Neural progenitor cell (in vitro differentiated cells): ENCODE measurements around the gene COL23A1. TPM values are rescaled to one million over a fixed set of nuclear protein-coding genes. Genes with fewer than 3 reads are reported as not detected.
A peak's percentile ranks its signal among the peaks of the same experiment; 100 is the strongest.

ENCODE experiments used
- DNase-seq: peaks from one replicate; pipeline ENCODE4 v3.0.0-alpha.2; 2016; ENCODE audit warnings: low spot score
- H2AFZ ChIP-seq: fragments of 200-600 bp; sonication (generic); replicated peaks from 2 replicates; pipeline ENCODE4 v1.6.1; 2016; ENCODE audit warnings: antibody characterized with exemption
- H3F3A ChIP-seq: fragments of 200-600 bp; sonication (generic); 2 replicates; pipeline ENCODE4 v1.6.1; 2016; ENCODE audit warnings: antibody characterized with exemption, low read depth
- H3K27ac ChIP-seq: fragments of 200-600 bp; sonication (generic); 2 replicates; pipeline ENCODE4 v1.5.1; 2016; ENCODE audit warnings: mild to moderate bottlenecking
- H3K27me3 ChIP-seq: fragments of 200-600 bp; sonication (generic); 2 replicates; pipeline ENCODE4 v1.6.1; 2016; ENCODE audit warnings: mild to moderate bottlenecking, moderate library complexity
- H3K36me3 ChIP-seq: fragments of 200-600 bp; sonication (generic); 2 replicates; pipeline ENCODE4 v1.5.1; 2016
- H3K4me1 ChIP-seq: fragments of 200-600 bp; sonication (generic); 2 replicates; pipeline ENCODE4 v1.6.1; 2016; ENCODE audit warnings: mixed run types
- H3K4me2 ChIP-seq: fragments of 200-600 bp; sonication (generic); 2 replicates; pipeline ENCODE4 v1.6.1; 2016
- H3K4me3 ChIP-seq: fragments of 200-600 bp; sonication (generic); 2 replicates; pipeline ENCODE4 v1.5.1; 2016
- H3K79me2 ChIP-seq: fragments of 200-600 bp; sonication (generic); 2 replicates; pipeline ENCODE4 v1.6.1; 2016; ENCODE audit warnings: low read depth
- H3K9ac ChIP-seq: fragments of 200-600 bp; sonication (generic); 2 replicates; pipeline ENCODE4 v1.6.1; 2016
- H3K9me3 ChIP-seq: fragments of 200-600 bp; sonication (generic); 2 replicates; pipeline ENCODE4 v1.5.1; 2016; ENCODE audit warnings: low read depth
- H4K20me1 ChIP-seq: fragments of 200-600 bp; sonication (generic); 2 replicates; pipeline ENCODE4 v1.6.1; 2016; ENCODE audit warnings: low read depth
- H3K27ac Mint-ChIP-seq: 3 replicates; pipeline ENCODE4 v1.8.0; 2021; ENCODE audit warnings: mixed read lengths
- H3K27me3 Mint-ChIP-seq: 2 replicates; pipeline ENCODE4 v1.8.0; 2022; ENCODE audit warnings: low read depth, mild to moderate bottlenecking, inconsistent platforms, moderate library complexity, mixed read lengths; ENCODE audit not compliant: insufficient read depth
- H3K36me3 Mint-ChIP-seq: 3 replicates; pipeline ENCODE4 v1.8.0; 2021; ENCODE audit warnings: mixed read lengths
- H3K4me1 Mint-ChIP-seq: 3 replicates; pipeline ENCODE4 v1.8.0; 2021; ENCODE audit warnings: mixed read lengths
- H3K4me3 Mint-ChIP-seq: 3 replicates; pipeline ENCODE4 v1.8.0; 2021; ENCODE audit warnings: mild to moderate bottlenecking, moderate library complexity, mixed read lengths
- H3K9me3 Mint-ChIP-seq: 3 replicates; pipeline ENCODE4 v1.8.0; 2020; ENCODE audit warnings: mixed read lengths
- CTCF ChIP-seq: fragments of 200-600 bp; sonication (generic); IDR thresholded peaks from 2 replicates; pipeline ENCODE4 v1.5.1; 2017; ENCODE audit warnings: antibody characterized with exemption, mild to moderate bottlenecking
- EZH2 ChIP-seq: fragments of 200-600 bp; sonication (generic); IDR thresholded peaks from 2 replicates; pipeline ENCODE4 v1.6.1; 2017; ENCODE audit warnings: antibody characterized with exemption, mild to moderate bottlenecking, moderate library complexity
- EZH2phosphoT487 ChIP-seq: fragments of 200-600 bp; sonication (generic); IDR thresholded peaks from 2 replicates; pipeline ENCODE4 v1.6.1; 2017; ENCODE audit warnings: antibody characterized with exemption
- total RNA-seq: library from RNA; depleted of rRNA; stranded (reverse); fragments of >200 nt; gene quantifications from 2 replicates; pipeline ENCODE4 v1.2.3, GENCODE V29; 2015; ENCODE audit warnings: low replicate concordance

The COL23A1 gene
- total RNA-seq, 1 donor from 2014 or later = not detected

GRCh38 chr5:178388386-178389025 is 201.7 kb downstream of the COL23A1 start:
- H3K4me1 ChIP-seq = peaks cover 17% of the 10 kb centered on the region
- H3K9me3 ChIP-seq = no peaks in the 10 kb centered on the region
- no peaks in the 10 kb centered on the region for H3K79me2 ChIP-seq
- no peak overlapping the region for H2AFZ ChIP-seq
- Mint-ChIP-seq H3K4me1 (peaks cover 70% of the 10 kb centered on the region), H3K27ac (peak overlapping the region; percentile 74), H3K4me3 (no peak overlapping the region), H3K36me3 (no peaks in the 10 kb centered on the region), H3K27me3 (peaks cover 15% of the 10 kb centered on the region), H3K9me3 (no peaks in the 10 kb centered on the region)
- no peak overlapping the region for H3K4me2 ChIP-seq
- no peak overlapping the region for H3K9ac ChIP-seq
- H3K36me3 ChIP-seq = no peaks in the 10 kb centered on the region
- TF ChIP-seq CTCF (no peak), EZH2 (no peak), EZH2phosphoT487 (no peak)
- H3K27ac ChIP-seq = no peak overlapping the region
- DNase-seq = no peak
- H3F3A ChIP-seq = no peaks in the 10 kb centered on the region
- no peak overlapping the region for H3K4me3 ChIP-seq
- no peaks in the 10 kb centered on the region for H4K20me1 ChIP-seq
- no peaks in the 10 kb centered on the region for H3K27me3 ChIP-seq

- no peak for DNase-seq
- Mint-ChIP-seq H3K36me3 (no peaks in the 10 kb centered on the region), H3K27me3 (peaks cover 15% of the 10 kb centered on the region), H3K4me3 (no peak overlapping the region), H3K27ac (peak overlapping the region; percentile 57), H3K4me1 (peaks cover 72% of the 10 kb centered on the region), H3K9me3 (no peaks in the 10 kb centered on the region)
- TF ChIP-seq EZH2phosphoT487 = no peak
- no peak for TF ChIP-seq EZH2
- no peak for TF ChIP-seq CTCF
- H3K4me3 ChIP-seq = no peak overlapping the region
- H3K36me3 ChIP-seq = no peaks in the 10 kb centered on the region
- H3F3A ChIP-seq = no peaks in the 10 kb centered on the region
- no peaks in the 10 kb centered on the region for H3K27me3 ChIP-seq
- H3K4me2 ChIP-seq = no peak overlapping the region
- no peaks in the 10 kb centered on the region for H4K20me1 ChIP-seq
- H3K9me3 ChIP-seq = no peaks in the 10 kb centered on the region
- no peak overlapping the region for H3K27ac ChIP-seq
- H3K4me1 ChIP-seq = peaks cover 19% of the 10 kb centered on the region
- no peak overlapping the region for H3K9ac ChIP-seq
- H2AFZ ChIP-seq = no peak overlapping the region
- no peaks in the 10 kb centered on the region for H3K79me2 ChIP-seq
Measured at GRCh38 chr5:178387856-178388190, 202.4 kb downstream of the COL23A1 start.

DNA sequence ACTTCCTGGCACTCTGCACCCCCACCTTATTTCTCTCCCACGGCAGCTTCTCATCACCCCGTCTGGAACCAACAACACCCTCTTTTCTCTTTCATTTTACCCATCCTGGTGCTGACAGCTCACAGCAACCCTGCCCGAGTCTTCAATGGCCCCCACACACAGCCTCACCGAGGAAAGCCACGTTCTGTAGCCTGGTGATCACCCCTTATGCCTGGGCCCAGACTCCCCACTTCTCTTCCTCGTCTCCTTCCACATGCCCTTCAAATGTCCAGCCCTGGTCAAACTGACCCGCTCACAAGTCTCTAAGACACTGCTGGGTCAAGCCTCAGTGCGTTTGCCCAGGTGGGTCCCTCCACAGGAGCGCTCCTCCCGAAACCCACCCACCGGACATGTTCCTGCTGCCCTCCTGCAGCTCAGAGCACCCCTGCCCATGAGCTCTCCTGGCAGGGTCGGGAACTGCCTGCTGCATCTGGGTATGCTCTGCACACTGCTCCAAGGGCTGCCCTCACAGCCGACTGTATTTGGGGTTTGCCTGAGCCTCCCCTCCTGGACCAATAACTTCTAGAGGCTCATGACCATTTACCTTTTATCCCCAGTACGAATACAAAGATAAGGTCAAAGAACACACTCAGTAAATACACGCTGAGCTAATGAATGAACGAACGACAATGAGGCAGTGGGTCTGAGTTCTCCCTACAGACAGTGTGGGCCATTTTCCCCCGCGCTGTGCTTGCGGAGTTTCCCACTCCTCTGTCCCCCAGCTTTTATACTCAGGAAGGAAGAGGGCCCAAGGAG is 202.9 kb downstream of the COL23A1 start:
- H3K4me3 Mint-ChIP-seq = no peak overlapping the region
- Histone ChIP-seq H4K20me1 (no peaks in the 10 kb centered on the region), H3K36me3 (no peaks in the 10 kb centered on the region), H3K9me3 (no peaks in the 10 kb centered on the region), H3K4me2 (no peak overlapping the region), H2AFZ (no peak overlapping the region), H3K4me1 (peaks cover 19% of the 10 kb centered on the region), H3K79me2 (no peaks in the 10 kb centered on the region), H3K4me3 (no peak overlapping the region), H3K9ac (no peak overlapping the region), H3K27me3 (no peaks in the 10 kb centered on the region), H3F3A (no peaks in the 10 kb centered on the region), H3K27ac (no peak overlapping the region)
- DNase-seq = no peak
- peaks cover 15% of the 10 kb centered on the region for H3K27me3 Mint-ChIP-seq
- H3K9me3 Mint-ChIP-seq = no peaks in the 10 kb centered on the region
- TF ChIP-seq EZH2 (no peak), CTCF (no peak), EZH2phosphoT487 (no peak)
- H3K36me3 Mint-ChIP-seq = no peaks in the 10 kb centered on the region
- peaks cover 68% of the 10 kb centered on the region for H3K4me1 Mint-ChIP-seq
- H3K27ac Mint-ChIP-seq = peak overlapping the region; percentile 30
